HFF-Myc (cell line): ENCODE results near the gene NCKAP5L.

Experiments
- DNase-seq: peaks from one replicate; pipeline ENCODE4 v3.0.0-alpha.2; 2011; ENCODE audit warnings: low read depth; ENCODE audit errors: extremely low read depth
- H3K4me3 ChIP-seq: replicated peaks from 2 replicates; pipeline ENCODE4 v1.5.1; 2011; ENCODE audit warnings: low read depth, mild to moderate bottlenecking, control low read depth, low read length
- CTCF ChIP-seq: IDR thresholded peaks from 2 replicates; pipeline ENCODE4 v1.5.1; 2012; ENCODE audit warnings: mild to moderate bottlenecking, low read depth, low read length, control low read depth; ENCODE audit errors: missing control alignments

The NCKAP5L gene

GRCh38 chr12:49843876-49844437, 15.7 kb upstream of the NCKAP5L start:
- H3K4me3 ChIP-seq = no peak overlapping the region
- no peak for TF ChIP-seq CTCF
- DNase-seq = no peak

GRCh38 chr12:49843411-49843810, 15.2 kb upstream of the NCKAP5L start:
- no peak for DNase-seq
- peak overlapping the region; percentile 90 for H3K4me3 ChIP-seq
- TF ChIP-seq CTCF = no peak

- DNase-seq = peak; percentile 80
- H3K4me3 ChIP-seq = peak within 1 kb of the TSS; percentile 90
- no peak for TF ChIP-seq CTCF
Measured at GRCh38 chr12:49842519-49843352, 14.5 kb upstream of the NCKAP5L start, which contains the start of gene BCDIN3D. Gene BCDIN3D (minus strand): TSS chr12:49843106. CDS start chr12:49843087, 19 bp downstream.

- TF ChIP-seq CTCF = peak; percentile 68
- H3K4me3 ChIP-seq = no peak overlapping the region
- DNase-seq = no peak
Measured at GRCh38 chr12:49838973-49839633, 10.9 kb upstream of the NCKAP5L start.

- H3K4me3 ChIP-seq = no peak overlapping the region
- no peak for DNase-seq
Measured at GRCh38 chr12:49832836-49833421, 4.7 kb upstream of the NCKAP5L start.

More at GRCh38 chr12:49832836-49833421, 4.7 kb upstream of the NCKAP5L start:
- TF ChIP-seq CTCF = no peak
